ENCODE results near the gene ZNF296.

DNA sequence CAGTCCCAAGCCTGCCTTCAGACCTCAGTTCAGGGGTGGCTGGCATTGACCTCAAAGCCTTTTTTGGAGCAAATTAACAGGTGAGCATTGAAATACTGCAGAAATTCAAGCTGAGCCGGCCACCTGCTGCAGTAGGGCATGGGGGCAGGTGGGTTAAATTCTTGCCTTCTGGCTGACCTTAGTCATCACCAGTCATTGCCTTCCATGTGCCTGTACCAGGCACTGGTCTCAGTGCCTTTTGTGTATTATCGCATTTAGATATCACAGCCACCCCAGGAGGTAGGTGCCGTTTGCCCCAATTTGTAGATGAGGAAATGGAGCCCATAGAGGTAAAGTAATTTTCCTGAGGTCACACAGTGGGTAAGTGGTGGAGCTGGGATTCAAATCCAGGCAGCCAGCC lies 23.9 kb upstream of the ZNF296 start:
- TF ChIP-seq POLR2A (IDR thresholded peaks at IDR 0.05; ENCODE audit: low read length) = no peak
- no peak for TF ChIP-seq GATA1 (IDR thresholded peaks at IDR 0.05; ENCODE audit: low read depth, low read length)

All from erythroblast (primary cell).